ENCODE results near the gene PCDHB3.
"Not testable (repeated sequence)": the region's sequence is repeated elsewhere in the genome, so short reads cannot be mapped to it uniquely, and the experiment has no call there.

Gene PCDHB3

GRCh38 chr5:141121563-141121962 is 21.3 kb downstream of the PCDHB3 start, which contains the start of gene PCDHB4:
Gene PCDHB4, plus strand, starts transcription at chr5:141121818. Its CDS starts 181 bp downstream, at chr5:141121999.
- DNase-seq (ENCODE audit: low read depth in 2 of 2): peak in 1 of 2 donors; percentile 25
- no peak within 1 kb of the TSS for H3K4me3 ChIP-seq (replicated peaks in 1 of 2; ENCODE audit: low read depth in 2 of 2, low read length in 2 of 2)
- peak; percentile 7 for TF ChIP-seq CTCF (IDR thresholded peaks at IDR 0.05; ENCODE audit: low read depth, low read length)

GRCh38 chr5:141121985-141122384 is 21.7 kb downstream of the PCDHB3 start:
- no peak for DNase-seq (ENCODE audit: low read depth in 2 of 2)
- no peak for TF ChIP-seq CTCF (IDR thresholded peaks at IDR 0.05; ENCODE audit: low read depth, low read length)
- no peak overlapping the region for H3K4me3 ChIP-seq (replicated peaks in 1 of 2; ENCODE audit: low read depth in 2 of 2, low read length in 2 of 2)

GRCh38 chr5:141123396-141124135 is 23.3 kb downstream of the PCDHB3 start:
- DNase-seq (ENCODE audit: low read depth in 2 of 2); H3K4me3 ChIP-seq (replicated peaks in 1 of 2; ENCODE audit: low read depth in 2 of 2, low read length in 2 of 2): not testable (repeated sequence)

DNA sequence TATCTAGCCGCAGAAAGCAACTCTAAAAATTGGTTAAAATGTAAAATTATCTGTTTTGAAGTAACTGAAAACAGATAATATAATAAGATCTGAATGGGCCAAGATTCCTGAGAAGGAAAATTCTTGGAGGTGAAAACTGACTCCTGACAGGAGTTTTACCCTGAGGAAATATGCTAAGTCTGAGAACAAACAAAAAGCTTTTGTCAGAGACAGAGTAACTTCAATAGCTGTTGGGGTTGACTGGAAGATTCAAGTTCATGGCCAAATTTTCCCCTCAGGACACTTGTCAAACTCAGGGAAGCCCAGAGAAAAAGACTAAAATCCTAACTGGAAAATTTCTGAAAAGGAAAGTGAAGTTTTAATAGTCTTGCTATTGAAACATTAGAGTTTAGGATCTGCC is 27.0 kb downstream of the PCDHB3 start:
- TF ChIP-seq CTCF (IDR thresholded peaks at IDR 0.05; ENCODE audit: low read depth, low read length): no peak
- no peak overlapping the region for H3K4me3 ChIP-seq (replicated peaks in 1 of 2; ENCODE audit: low read depth in 2 of 2, low read length in 2 of 2)
- no peak for DNase-seq (ENCODE audit: low read depth in 2 of 2)

- H3K4me3 ChIP-seq (replicated peaks in 1 of 2; ENCODE audit: low read depth in 2 of 2, low read length in 2 of 2): peak within 1 kb of the TSS; percentile 9 to 22
- TF ChIP-seq CTCF (IDR thresholded peaks at IDR 0.05; ENCODE audit: low read depth, low read length): peak; percentile 31
- peak; percentile 12 to 29 for DNase-seq (ENCODE audit: low read depth in 2 of 2)
Observed at GRCh38 chr5:141135030-141135717, 34.9 kb downstream of the PCDHB3 start, which contains the start of gene PCDHB5. Gene PCDHB5, plus strand, starts transcription at chr5:141135206. Its CDS starts 229 bp downstream, at chr5:141135435.

- DNase-seq (ENCODE audit: low read depth in 2 of 2): no peak
- peak overlapping the region in 1 of 2 donors; percentile 9 for H3K4me3 ChIP-seq (replicated peaks in 1 of 2; ENCODE audit: low read depth in 2 of 2, low read length in 2 of 2)
- TF ChIP-seq CTCF (IDR thresholded peaks at IDR 0.05; ENCODE audit: low read depth, low read length): no peak
Observed at GRCh38 chr5:141135718-141136266, 35.5 kb downstream of the PCDHB3 start.

DNA sequence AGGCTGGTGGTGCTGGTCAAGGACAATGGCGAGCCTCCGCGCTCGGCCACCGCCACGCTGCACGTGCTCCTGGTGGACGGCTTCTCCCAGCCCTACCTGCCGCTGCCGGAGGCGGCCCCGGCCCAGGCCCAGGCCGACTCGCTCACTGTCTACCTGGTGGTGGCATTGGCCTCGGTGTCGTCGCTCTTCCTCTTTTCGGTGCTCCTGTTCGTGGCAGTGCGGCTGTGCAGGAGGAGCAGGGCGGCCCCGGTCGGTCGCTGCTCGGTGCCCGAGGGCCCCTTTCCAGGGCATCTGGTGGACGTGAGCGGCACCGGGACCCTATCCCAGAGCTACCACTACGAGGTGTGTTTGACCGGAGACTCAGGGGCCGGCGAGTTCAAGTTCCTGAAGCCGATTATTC is 37.1 kb downstream of the PCDHB3 start:
- not testable (repeated sequence) for DNase-seq (ENCODE audit: low read depth in 2 of 2); H3K4me3 ChIP-seq (replicated peaks in 1 of 2; ENCODE audit: low read depth in 2 of 2, low read length in 2 of 2)

All from cardiac fibroblast (primary cell).